PC-3 (cell line): ENCODE data around the gene ATG9A. TPM values are rescaled to one million over a fixed set of nuclear protein-coding genes. Genes with fewer than 3 reads are reported as not detected.

Experiments
- ATAC-seq: fragments of 200-7000 bp; cut with Tn5 transposase; 2 replicates; pipeline ENCODE4 v1.9.1; 2020; ENCODE audit warnings: mild to moderate bottlenecking, moderate library complexity
- BruUV-seq: library from RNA; stranded (reverse); fragments of 400-500 nt; replicated peaks from 2 replicates; lab custom pipeline; 2021; lab: Mats Ljungman, UMichigan
- CTCF ChIA-PET: fragments of 300-600 bp; sonication (Branson Sonifier 250); formaldehyde crosslinking; loops from one replicate; lab custom pipeline; 2022; ENCODE audit warnings: antibody characterized with exemption; lab: Charles Lee
- POLR2A ChIA-PET: fragments of 300-600 bp; sonication (Branson Sonifier 250); formaldehyde crosslinking; loops from one replicate; lab custom pipeline; 2022; ENCODE audit warnings: antibody characterized with exemption; ENCODE audit not compliant: unreplicated experiment; lab: Charles Lee
- DNase-seq: peaks from one replicate; pipeline ENCODE4 v3.0.0-alpha.2; 2015
- H2AFZ ChIP-seq: fragments of 300-600 bp; sonication (generic); 2 replicates; pipeline ENCODE4 v1.6.0; 2016; ENCODE audit warnings: antibody characterized with exemption, low read length
- H3F3A ChIP-seq: fragments of 300-600 bp; sonication (generic); one replicate; pipeline ENCODE4 v1.6.0; 2017; ENCODE audit warnings: antibody characterized with exemption, low read length, control low read depth, mild to moderate bottlenecking; ENCODE audit not compliant: unreplicated experiment
- H3K27ac ChIP-seq: fragments of 300-600 bp; sonication (generic); 2 replicates; pipeline ENCODE4 v1.5.1; 2016; ENCODE audit warnings: mild to moderate bottlenecking, low read length
- H3K27me3 ChIP-seq: fragments of 300-600 bp; sonication (generic); 2 replicates; pipeline ENCODE4 v1.6.1; 2016; ENCODE audit warnings: low read length, mixed read lengths
- H3K36me3 ChIP-seq: fragments of 300-600 bp; sonication (generic); 2 replicates; pipeline ENCODE4 v1.6.1; 2016; ENCODE audit warnings: low read depth, mixed run types, low read length, mixed read lengths
- H3K4me1 ChIP-seq: fragments of 300-600 bp; sonication (generic); 2 replicates; pipeline ENCODE4 v1.5.1; 2016; ENCODE audit warnings: low read length; ENCODE audit not compliant: insufficient read depth
- H3K4me2 ChIP-seq: fragments of 300-600 bp; sonication (generic); 2 replicates; pipeline ENCODE4 v1.6.0; 2016; ENCODE audit warnings: low read length
- H3K4me3 ChIP-seq: fragments of 300-600 bp; sonication (generic); 2 replicates; pipeline ENCODE4 v1.5.1; 2016; ENCODE audit warnings: mild to moderate bottlenecking, low read length, mixed read lengths
- H3K79me2 ChIP-seq: fragments of 300-600 bp; sonication (generic); 2 replicates; pipeline ENCODE4 v1.6.1; 2017; ENCODE audit warnings: low read length, mixed read lengths
- H3K9ac ChIP-seq: fragments of 300-600 bp; sonication (generic); 2 replicates; pipeline ENCODE4 v1.6.0; 2016; ENCODE audit warnings: mild to moderate bottlenecking, low read length
- H3K9me2 ChIP-seq: fragments of 300-600 bp; sonication (generic); replicated peaks from 2 replicates; pipeline ENCODE4 v1.6.1; 2016; ENCODE audit warnings: mixed run types, low read length, mixed read lengths
- H3K9me3 ChIP-seq: fragments of 300-600 bp; sonication (generic); 2 replicates; pipeline ENCODE4 v1.6.1; 2016; ENCODE audit warnings: low read length, mixed read lengths
- H4K20me1 ChIP-seq: fragments of 300-600 bp; sonication (generic); 2 replicates; pipeline ENCODE4 v1.6.1; 2016; ENCODE audit warnings: low read length, mixed read lengths
- CTCF ChIP-seq: fragments of 300-600 bp; sonication (generic); conservative IDR thresholded peaks from 2 replicates; pipeline ENCODE4 v1.5.1; 2017; ENCODE audit warnings: antibody characterized with exemption, low read depth, mild to moderate bottlenecking, low read length
- EZH2 ChIP-seq: fragments of 300-600 bp; sonication (generic); IDR thresholded peaks from one replicate; pipeline ENCODE4 v1.6.1; 2017; ENCODE audit warnings: antibody characterized with exemption, mild to moderate bottlenecking, low read length; ENCODE audit not compliant: unreplicated experiment
- EZH2phosphoT487 ChIP-seq: fragments of 300-600 bp; sonication (generic); IDR thresholded peaks from 2 replicates; pipeline ENCODE4 v1.6.1; 2018; ENCODE audit warnings: mild to moderate bottlenecking, antibody characterized with exemption, low read length, borderline replicate concordance
- intact Hi-C: fragments of 100-400 bp; cut with micrococcal nuclease; formaldehyde crosslinking; loops from 2 replicates; pipeline ENCODE4 v1.9.0; 2023
- total RNA-seq: library from RNA; depleted of rRNA; stranded (reverse); fragments of >200 nt; gene quantifications from 2 replicates; pipeline ENCODE4 v1.2.3, GENCODE V29; 2014

The ATG9A gene
- total RNA-seq, 1 experiment from 2014 or later = 59.6 TPM

- no peak for TF ChIP-seq CTCF
- Histone ChIP-seq H3K4me2 (no peak overlapping the region), H3K36me3 (peaks cover 11% of the 10 kb centered on the region; the same call in 1 of the 2 replicates), H3K27ac (no peak overlapping the region), H3K9me3 (no peaks in the 10 kb centered on the region), H3K4me1 (peaks cover 24% of the 10 kb centered on the region), H3K79me2 (peaks cover 38% of the 10 kb centered on the region), H2AFZ (no peak overlapping the region), H3K4me3 (no peak overlapping the region), H3F3A (peaks cover 5% of the 10 kb centered on the region), H3K9me2 (no peaks in the 10 kb centered on the region), H3K9ac (no peak overlapping the region), H4K20me1 (peaks cover under 1% of the 10 kb centered on the region; the same call in 1 of the 2 replicates), H3K27me3 (no peaks in the 10 kb centered on the region)
- DNase-seq (no peak), ATAC-seq (no peak)
- no TSS peak for BruUV-seq
- POLR2A ChIA-PET = no interaction called here
- CTCF ChIA-PET = no interaction called here
- intact Hi-C loops = loop anchor here (5.0 kb wide), 1 partner anchor 122 kb away; no protein-coding TSS in a partner anchor
Measured at GRCh38 chr2:219174801-219175200, 54.6 kb downstream of the ATG9A start.

- H2AFZ ChIP-seq = no peak overlapping the region
- H3K27ac ChIP-seq = no peak overlapping the region
- H4K20me1 ChIP-seq = no peaks in the 10 kb centered on the region; the same call in 1 of the 2 replicates
- ChIA-PET CTCF (no interaction called here), POLR2A (interaction anchor here (0.6 kb wide), 1 partner anchor 32 kb away, joined by 3 read pairs; no protein-coding TSS in a partner anchor)
- peaks cover 18% of the 10 kb centered on the region for H3K4me1 ChIP-seq
- no peak overlapping the region for H3K4me2 ChIP-seq
- peaks cover 32% of the 10 kb centered on the region for H3K79me2 ChIP-seq
- H3K9me2 ChIP-seq = no peaks in the 10 kb centered on the region
- peaks cover 5% of the 10 kb centered on the region for H3F3A ChIP-seq
- DNase-seq (no peak), ATAC-seq (no peak)
- TF ChIP-seq CTCF = no peak
- no peak for TF ChIP-seq EZH2phosphoT487
- no peak for TF ChIP-seq EZH2
- no peak overlapping the region for H3K9ac ChIP-seq
- H3K36me3 ChIP-seq = peaks cover 11% of the 10 kb centered on the region; the same call in 1 of the 2 replicates
- no peak overlapping the region for H3K4me3 ChIP-seq
- no peaks in the 10 kb centered on the region for H3K27me3 ChIP-seq
- H3K9me3 ChIP-seq = no peaks in the 10 kb centered on the region
- intact Hi-C loops = no loop called here
- no TSS peak for BruUV-seq
Measured at GRCh38 chr2:219174146-219174545, 55.3 kb downstream of the ATG9A start.

GRCh38 chr2:219173176-219173575, 56.3 kb downstream of the ATG9A start:
- BruUV-seq = no TSS peak
- Histone ChIP-seq H3K27ac (no peak overlapping the region), H3K4me2 (no peak overlapping the region), H3K9me3 (no peaks in the 10 kb centered on the region), H3K27me3 (no peaks in the 10 kb centered on the region), H3K9me2 (no peaks in the 10 kb centered on the region), H2AFZ (no peak overlapping the region), H3K4me1 (peaks cover 14% of the 10 kb centered on the region), H3K4me3 (no peak overlapping the region), H3K9ac (no peak overlapping the region), H4K20me1 (no peaks in the 10 kb centered on the region), H3F3A (peaks cover 5% of the 10 kb centered on the region), H3K36me3 (peaks cover 11% of the 10 kb centered on the region; the same call in 1 of the 2 replicates), H3K79me2 (peaks cover 24% of the 10 kb centered on the region)
- CTCF ChIA-PET = no interaction called here
- POLR2A ChIA-PET = no interaction called here
- no peak for DNase-seq
- no peak for ATAC-seq
- intact Hi-C loops = no loop called here
- TF ChIP-seq CTCF (no peak), EZH2 (no peak), EZH2phosphoT487 (no peak)
